HG03175 (cell line): ENCODE measurements around the gene NACC1.

Experiments used
- ATAC-seq: cut with Tn5 transposase; IDR thresholded peaks from one replicate; pipeline ENCODE4 v1.9.1; 2021; ENCODE audit warnings: mild to moderate bottlenecking, moderate library complexity; ENCODE audit not compliant: unreplicated experiment

NACC1 gene

GRCh38 chr19:13189600-13189999, 71.5 kb downstream of the NACC1 start:
- no peak for ATAC-seq
